NCI-H1092 (cell line): ENCODE measurements around the gene SLC16A11.
"Not testable (repeated sequence)": the region's sequence is repeated elsewhere in the genome, so short reads cannot be mapped to it uniquely, and the experiment has no call there.

Experiments used
- DNase-seq: peaks from one replicate; lab custom pipeline; 2025; lab: John Stamatoyannopoulos, UW

Gene SLC16A11

GRCh38 chr17:7058831-7059447, 15.0 kb upstream of the SLC16A11 start:
- DNase-seq, result no peak

GRCh38 chr17:7056386-7056785, 12.5 kb upstream of the SLC16A11 start:
- no peak for DNase-seq

- DNase-seq, result not testable (repeated sequence)
Measured at GRCh38 chr17:7050583-7050982, 6.7 kb upstream of the SLC16A11 start.

GRCh38 chr17:7048968-7049367, 5.1 kb upstream of the SLC16A11 start:
- no peak for DNase-seq

- DNase-seq, result no peak
Measured at GRCh38 chr17:7047566-7047965, 3.7 kb upstream of the SLC16A11 start.

GRCh38 chr17:7046725-7047397, 3.0 kb upstream of the SLC16A11 start:
- not testable (repeated sequence) for DNase-seq

GRCh38 chr17:7046127-7046724, 2.3 kb upstream of the SLC16A11 start:
- no peak for DNase-seq

GRCh38 chr17:7045492-7046126, 1.7 kb upstream of the SLC16A11 start:
- DNase-seq, result peak; percentile 9

GRCh38 chr17:7043182-7043496, 753 bp downstream of the SLC16A11 start:
- no peak for DNase-seq

- no peak for DNase-seq
Measured at GRCh38 chr17:7042501-7043181, 1.3 kb downstream of the SLC16A11 start.

GRCh38 chr17:7041607-7042500, 2.0 kb downstream of the SLC16A11 start:
- no peak for DNase-seq

GRCh38 chr17:7039832-7040231, 4.1 kb downstream of the SLC16A11 start:
- DNase-seq, result no peak

GRCh38 chr17:7038025-7038862, 5.6 kb downstream of the SLC16A11 start:
- no peak for DNase-seq

- peak; percentile 85 for DNase-seq
Measured at GRCh38 chr17:7035591-7036368, 8.1 kb downstream of the SLC16A11 start, which contains the start of gene SLC16A13. SLC16A13 (plus strand) TSS chr17:7036015; CDS start chr17:7036383, 368 bp downstream.

- DNase-seq, result no peak
Measured at GRCh38 chr17:7034955-7035590, 8.8 kb downstream of the SLC16A11 start.

GRCh38 chr17:7029659-7030058, 14.2 kb downstream of the SLC16A11 start:
- DNase-seq, result no peak

GRCh38 chr17:7029096-7029495, 14.8 kb downstream of the SLC16A11 start:
- DNase-seq, result no peak

GRCh38 chr17:7027335-7027734, 16.6 kb downstream of the SLC16A11 start:
- DNase-seq, result no peak

- no peak for DNase-seq
Measured at GRCh38 chr17:7026471-7027115, 17.3 kb downstream of the SLC16A11 start.
